ENCODE data around the gene ACP7.
"Not testable (repeated sequence)": the region's sequence is repeated elsewhere in the genome, so short reads cannot be mapped to it uniquely, and the experiment has no call there.

Gene ACP7

DNA sequence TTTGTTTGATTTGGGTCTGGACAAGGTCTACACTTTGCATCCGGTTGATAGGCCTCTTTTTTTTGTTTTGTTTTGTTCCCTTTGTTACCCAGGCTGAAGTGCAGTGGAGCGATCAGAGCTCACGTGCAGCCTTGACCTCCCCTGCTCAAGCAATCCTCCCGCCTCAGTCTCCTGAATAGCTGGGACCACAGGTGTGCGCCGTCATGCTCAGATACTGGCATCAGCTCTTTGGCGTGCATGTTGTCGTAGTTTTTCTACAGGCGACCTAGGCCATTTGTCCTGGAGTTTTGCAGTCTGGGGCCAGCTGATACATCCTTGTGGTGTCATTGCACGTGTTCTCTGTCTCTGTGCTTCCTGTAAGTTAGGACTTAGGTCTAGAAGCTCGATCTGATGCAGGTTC is 57.8 kb downstream of the ACP7 start:
- TF ChIP-seq, protein P1, sequence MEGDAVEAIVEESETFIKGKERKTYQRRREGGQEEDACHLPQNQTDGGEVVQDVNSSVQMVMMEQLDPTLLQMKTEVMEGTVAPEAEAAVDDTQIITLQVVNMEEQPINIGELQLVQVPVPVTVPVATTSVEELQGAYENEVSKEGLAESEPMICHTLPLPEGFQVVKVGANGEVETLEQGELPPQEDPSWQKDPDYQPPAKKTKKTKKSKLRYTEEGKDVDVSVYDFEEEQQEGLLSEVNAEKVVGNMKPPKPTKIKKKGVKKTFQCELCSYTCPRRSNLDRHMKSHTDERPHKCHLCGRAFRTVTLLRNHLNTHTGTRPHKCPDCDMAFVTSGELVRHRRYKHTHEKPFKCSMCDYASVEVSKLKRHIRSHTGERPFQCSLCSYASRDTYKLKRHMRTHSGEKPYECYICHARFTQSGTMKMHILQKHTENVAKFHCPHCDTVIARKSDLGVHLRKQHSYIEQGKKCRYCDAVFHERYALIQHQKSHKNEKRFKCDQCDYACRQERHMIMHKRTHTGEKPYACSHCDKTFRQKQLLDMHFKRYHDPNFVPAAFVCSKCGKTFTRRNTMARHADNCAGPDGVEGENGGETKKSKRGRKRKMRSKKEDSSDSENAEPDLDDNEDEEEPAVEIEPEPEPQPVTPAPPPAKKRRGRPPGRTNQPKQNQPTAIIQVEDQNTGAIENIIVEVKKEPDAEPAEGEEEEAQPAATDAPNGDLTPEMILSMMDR (IDR thresholded peaks at IDR 0.05; ENCODE audit: extremely low read depth, missing control alignments), result no peak
- no peak for DNase-seq (ENCODE audit: low spot score)

DNA sequence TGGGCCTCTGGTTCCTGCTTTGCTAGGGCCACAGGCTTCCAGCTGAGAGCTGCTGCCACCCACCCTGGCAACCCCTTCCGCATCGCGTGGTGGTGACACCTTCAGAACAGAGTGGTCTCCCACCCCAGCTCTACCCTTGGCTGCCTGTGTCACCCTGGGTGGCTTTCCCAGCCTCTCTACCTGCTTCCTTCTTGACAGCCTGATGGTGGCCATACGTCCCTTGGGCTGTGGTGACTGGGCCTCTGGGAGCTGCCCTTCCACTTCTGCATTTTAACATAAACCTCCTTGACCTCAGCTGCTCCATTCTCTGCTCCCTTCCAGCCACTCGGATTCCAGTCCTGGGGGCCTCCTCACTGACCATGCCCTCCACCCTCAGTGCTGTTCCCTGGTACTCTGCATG is 58.5 kb downstream of the ACP7 start:
- TF ChIP-seq, protein P1 (IDR thresholded peaks at IDR 0.05; ENCODE audit: extremely low read depth, missing control alignments), result no peak
- no peak for DNase-seq (ENCODE audit: low spot score)

DNA sequence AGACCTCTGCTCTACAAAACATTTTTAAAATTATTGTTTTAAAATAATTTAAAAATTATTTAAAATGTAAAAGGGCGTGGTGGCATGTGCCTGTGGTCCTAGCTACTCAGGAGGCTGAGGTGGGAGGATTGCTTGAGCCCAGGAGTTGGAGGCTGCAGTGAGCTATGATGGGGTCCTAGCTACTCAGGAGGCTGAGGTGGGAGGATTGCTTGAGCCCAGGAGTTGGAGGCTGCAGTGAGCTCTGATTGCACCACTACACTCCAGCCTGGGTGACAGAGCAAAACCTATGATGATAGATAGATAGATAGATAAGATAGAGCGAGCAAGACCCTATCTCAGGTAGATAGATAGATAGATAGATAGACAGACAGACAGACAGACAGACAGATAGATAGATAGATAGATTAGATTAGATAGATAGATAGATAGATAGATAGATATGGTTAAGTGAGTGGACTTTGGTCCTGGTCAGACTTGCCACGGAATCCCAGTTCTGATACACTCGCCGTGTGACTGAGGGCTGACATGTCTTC is 59.7 kb downstream of the ACP7 start:
- DNase-seq (ENCODE audit: low spot score), result not testable (repeated sequence)

DNA sequence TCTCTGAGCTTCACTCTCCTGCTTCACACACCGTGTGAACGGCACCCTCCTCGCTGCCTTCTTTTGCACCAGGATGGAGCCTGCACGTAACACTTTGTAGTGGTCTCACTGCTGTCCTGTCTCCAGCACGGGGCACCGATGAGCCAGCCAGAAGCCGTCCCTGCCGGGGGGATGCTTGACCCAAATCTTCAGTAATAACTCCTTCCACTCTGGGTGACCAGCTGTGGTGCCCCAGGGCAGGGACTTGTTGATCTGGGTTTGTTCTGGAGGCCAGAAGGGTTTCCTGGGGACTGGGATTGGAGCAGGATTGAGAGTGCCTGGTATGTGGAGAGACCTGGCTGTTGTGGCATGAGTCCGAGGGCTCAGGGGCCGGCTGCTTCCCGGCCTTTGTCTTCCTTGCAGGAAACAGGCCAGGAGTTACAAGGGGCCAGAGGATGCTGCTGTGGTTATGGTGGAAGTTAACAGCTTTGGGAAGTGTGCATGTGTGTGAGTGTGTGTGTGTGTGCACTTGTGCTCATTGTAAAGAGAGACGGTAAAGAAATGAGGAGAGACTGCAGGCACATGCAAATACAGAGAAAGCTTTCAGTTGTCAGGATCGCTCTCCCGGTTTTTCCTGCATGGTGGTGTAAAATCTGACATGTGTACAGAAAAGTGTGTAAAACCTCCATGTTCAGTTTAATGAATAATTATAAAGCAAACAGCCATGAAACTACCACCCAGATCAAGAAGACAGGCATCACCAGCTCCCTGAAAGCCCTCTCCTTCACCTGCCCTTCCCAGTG is 60.3 kb downstream of the ACP7 start:
- DNase-seq (ENCODE audit: low spot score), result no peak
- TF ChIP-seq, protein P1 (IDR thresholded peaks at IDR 0.05; ENCODE audit: extremely low read depth, missing control alignments), result no peak

DNA sequence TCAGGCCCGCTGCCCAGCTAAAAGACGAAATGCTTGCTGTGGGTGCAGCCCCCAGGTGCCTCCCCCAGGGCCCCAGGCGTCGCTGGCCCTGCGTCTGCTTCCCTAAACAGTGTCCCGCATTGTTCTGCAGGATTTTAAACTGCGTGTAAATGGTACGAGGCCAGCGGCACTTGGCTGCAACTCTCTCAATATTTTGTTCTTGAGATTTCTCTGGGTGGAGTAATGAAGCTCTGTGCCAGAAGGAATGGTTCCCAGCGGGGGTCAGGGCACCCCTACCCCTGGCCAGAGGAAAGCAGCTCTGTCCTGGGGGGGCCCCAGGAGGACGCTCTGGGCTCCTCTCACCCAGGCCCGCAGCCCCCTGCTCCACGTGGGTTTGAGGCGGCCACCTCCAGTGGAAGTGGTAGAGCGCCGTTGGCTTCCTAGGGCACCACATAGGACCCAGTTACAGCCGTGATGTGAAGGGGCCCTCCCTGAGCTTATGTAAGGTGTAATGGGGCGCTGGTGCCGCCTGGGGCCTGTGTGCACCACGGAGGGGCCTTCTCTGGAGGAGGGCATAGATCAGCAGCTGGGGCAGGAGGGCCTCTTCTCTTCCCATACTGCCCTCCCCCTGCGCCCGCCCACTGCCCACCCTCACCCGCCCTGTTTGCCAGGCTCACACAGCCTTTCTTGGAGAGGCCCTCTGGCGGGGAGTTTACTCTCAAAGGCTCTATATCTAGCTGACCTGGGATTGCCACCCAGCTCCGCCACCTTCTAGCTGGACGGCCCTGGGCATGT is 61.2 kb downstream of the ACP7 start:
- TF ChIP-seq, protein P1 (IDR thresholded peaks at IDR 0.05; ENCODE audit: extremely low read depth, missing control alignments), result no peak
- DNase-seq (ENCODE audit: low spot score), result no peak

DNA sequence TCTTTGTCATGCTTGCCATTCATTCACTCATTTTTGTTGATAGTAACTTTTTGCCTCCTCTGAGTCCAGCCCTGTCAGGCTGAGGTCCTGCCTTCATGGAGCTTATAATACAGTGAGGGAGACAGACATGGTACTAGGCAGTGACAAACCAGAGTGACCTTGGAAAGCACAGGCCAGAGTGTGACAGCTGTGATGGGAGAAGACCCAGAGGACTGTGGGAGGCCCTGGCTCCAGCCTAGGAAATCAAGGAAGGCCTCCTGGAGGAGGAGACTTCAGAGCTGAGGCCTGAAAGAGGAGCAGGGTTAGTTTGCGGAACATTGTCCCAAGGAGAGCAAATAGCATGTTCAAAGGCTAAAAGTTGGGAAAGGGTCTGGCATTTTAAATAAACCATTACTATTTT is 61.9 kb downstream of the ACP7 start:
- no peak for DNase-seq (ENCODE audit: low spot score)
- TF ChIP-seq, protein P1 (IDR thresholded peaks at IDR 0.05; ENCODE audit: extremely low read depth, missing control alignments), result no peak

DNA sequence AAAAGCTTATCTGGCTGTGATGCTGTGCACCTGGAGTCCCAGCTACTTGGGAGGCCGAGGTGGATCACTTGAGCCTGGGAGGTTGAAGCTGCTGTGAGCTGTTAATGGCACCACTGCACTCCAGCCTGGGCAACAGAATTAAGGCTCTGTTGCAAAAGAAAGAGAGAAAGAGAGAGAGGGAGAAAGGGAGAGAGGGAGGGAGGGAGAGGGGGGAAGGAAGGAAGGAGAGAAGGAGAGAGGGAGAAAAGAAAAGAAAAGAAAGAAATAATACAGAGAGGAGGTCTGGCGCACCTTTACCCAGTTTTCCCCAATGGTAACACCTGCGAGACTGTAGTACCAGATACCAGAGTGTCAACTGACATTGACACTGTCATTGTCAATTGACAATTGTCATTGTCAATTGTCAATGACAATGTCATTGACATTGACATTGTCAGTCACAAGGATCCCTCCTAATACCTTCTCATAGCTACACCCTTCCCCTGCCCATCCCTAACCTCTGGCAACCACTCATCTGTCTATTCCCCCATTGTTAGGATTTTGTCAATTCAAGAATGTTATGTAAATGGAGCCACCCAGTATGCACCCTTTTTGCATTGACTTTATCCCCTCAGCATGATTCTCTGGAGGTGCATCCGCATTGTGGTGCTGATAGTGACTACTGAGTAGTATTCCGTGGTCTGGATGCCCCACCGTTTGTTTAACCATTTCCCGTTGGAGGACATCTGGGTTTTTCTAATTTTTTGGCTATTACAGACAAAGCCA is 62.7 kb downstream of the ACP7 start:
- TF ChIP-seq, protein P1 (IDR thresholded peaks at IDR 0.05; ENCODE audit: extremely low read depth, missing control alignments), result no peak

More for the DNA sequence above, 62.7 kb downstream of the ACP7 start:
- no peak for DNase-seq (ENCODE audit: low spot score)

All from GM20000 (cell line).